Panc1 (cell line): ENCODE data around the gene KRT16. TPM values are rescaled to one million over a fixed set of nuclear protein-coding genes. Genes with fewer than 3 reads are reported as not detected.
"Not testable (repeated sequence)": the region's sequence is repeated elsewhere in the genome, so short reads cannot be mapped to it uniquely, and the experiment has no call there.

ENCODE experiments used
- ATAC-seq: fragments of 200-7000 bp; cut with Tn5 transposase; 2 replicates; pipeline ENCODE4 v1.9.1; 2020; ENCODE audit warnings: mild to moderate bottlenecking, moderate library complexity
- BruUV-seq: library from RNA; stranded (reverse); fragments of 400-500 nt; replicated peaks from 2 replicates; lab custom pipeline; 2021; lab: Mats Ljungman, UMichigan
- CTCF ChIA-PET: fragments of 300-600 bp; sonication (Branson Sonifier 250); formaldehyde crosslinking; loops from one replicate; lab custom pipeline; 2022; ENCODE audit warnings: antibody characterized with exemption; lab: Charles Lee
- POLR2A ChIA-PET: fragments of 300-600 bp; sonication (Branson Sonifier 250); formaldehyde crosslinking; loops from one replicate; lab custom pipeline; 2022; ENCODE audit warnings: antibody characterized with exemption; lab: Charles Lee
- DNase-seq: peaks from one replicate; pipeline ENCODE4 v3.0.0-alpha.2; 2010; ENCODE audit warnings: low read depth, low spot score
- H3K27ac ChIP-seq: 2 replicates; pipeline ENCODE4 v1.5.1; 2011; ENCODE audit warnings: mild to moderate bottlenecking, low read length, inconsistent platforms
- H3K27me3 ChIP-seq: fragments of 200-500 bp; sonication (Bioruptor generic); 2 replicates; pipeline ENCODE4 v1.6.0; 2014; ENCODE audit warnings: low read length, inconsistent platforms; ENCODE audit not compliant: control insufficient read depth, insufficient read depth
- H3K36me3 ChIP-seq: fragments of 200-500 bp; sonication (Bioruptor generic); 2 replicates; pipeline ENCODE4 v1.5.1; 2014; ENCODE audit warnings: inconsistent platforms, mild to moderate bottlenecking, low read length, moderate library complexity; ENCODE audit not compliant: control insufficient read depth, insufficient read depth
- H3K4me1 ChIP-seq: 2 replicates; pipeline ENCODE4 v1.5.1; 2011; ENCODE audit warnings: inconsistent platforms, mild to moderate bottlenecking, low read length, moderate library complexity; ENCODE audit not compliant: control insufficient read depth, insufficient read depth
- H3K4me3 ChIP-seq, 2 experiments: 2 replicates each; pipeline ENCODE4 v1.5.1; 2011 to 2012; ENCODE audit warnings: low read depth in 2 of 2, low read length in 2 of 2, mild to moderate bottlenecking in 2 of 2, inconsistent platforms in 1 of 2, moderate library complexity in 1 of 2
- H3K9me3 ChIP-seq: fragments of 200-500 bp; sonication (Bioruptor generic); 2 replicates; pipeline ENCODE4 v1.5.1; 2014; ENCODE audit warnings: low read depth, mild to moderate bottlenecking, inconsistent platforms, low read length, moderate library complexity; ENCODE audit not compliant: control insufficient read depth, insufficient read depth
- CTCF ChIP-seq: fragments of 450-650 bp; IDR thresholded peaks from 2 replicates; pipeline ENCODE4 v1.5.1; 2017; ENCODE audit warnings: mild to moderate bottlenecking
- POLR2AphosphoS5 ChIP-seq: IDR thresholded peaks from 2 replicates; pipeline ENCODE4 v1.6.1; 2012; ENCODE audit warnings: mild to moderate bottlenecking, low read depth, low read length, moderate library complexity
- REST ChIP-seq, 2 experiments: IDR thresholded peaks; 2 replicates each; pipeline ENCODE4 v1.6.1; 2011 to 2012; ENCODE audit warnings: low read depth in 2 of 2, control low read depth in 1 of 2, low read length in 1 of 2, mild to moderate bottlenecking in 1 of 2, moderate library complexity in 1 of 2; ENCODE audit not compliant: insufficient read depth in 1 of 2
- SIN3A ChIP-seq: IDR thresholded peaks from 2 replicates; pipeline ENCODE4 v1.6.1; 2012; ENCODE audit warnings: low read depth, mild to moderate bottlenecking, low read length, moderate library complexity, borderline replicate concordance; ENCODE audit not compliant: insufficient read depth
- TCF7L2 ChIP-seq: IDR thresholded peaks from 2 replicates; pipeline ENCODE4 v1.6.1; 2011; ENCODE audit warnings: mild to moderate bottlenecking, low read depth, low read length, inconsistent platforms
- in situ Hi-C: cut with HindIII; loops from 2 replicates; pipeline ENCODE4 v1.10.0; 2016; ENCODE audit warnings: low sequenced_read_pairs, low pct_unique_long_range_greater_than_20kb
- intact Hi-C: fragments of 100-400 bp; cut with micrococcal nuclease; formaldehyde crosslinking; loops from one replicate; pipeline ENCODE4 v1.10.0; 2022; ENCODE audit not compliant: unreplicated experiment
- total RNA-seq: library from RNA; stranded (reverse); gene quantifications from one replicate; pipeline ENCODE4 v1.2.1, GENCODE V29; 2021; ENCODE audit not compliant: unreplicated experiment

Gene KRT16
- total RNA-seq, 1 experiment from 2014 or later = 1.6 TPM

GRCh38 chr17:41615454-41615853 is 2.9 kb upstream of the KRT16 start:
- POLR2A ChIA-PET = no interaction called here
- no peak for DNase-seq
- H3K27me3 ChIP-seq = no peaks in the 10 kb centered on the region
- H3K36me3 ChIP-seq = no peaks in the 10 kb centered on the region
- peaks cover 8% of the 10 kb centered on the region for H3K4me1 ChIP-seq
- no peaks in the 10 kb centered on the region for H3K9me3 ChIP-seq
- intact Hi-C loops (no loop called here), in situ Hi-C loops (no loop called here)
- BruUV-seq = no TSS peak
- TF ChIP-seq POLR2AphosphoS5 (no peak), SIN3A (no peak), REST (IDR thresholded peaks at IDR 0.05; ENCODE audit: insufficient read depth in 1 of 2, low read depth in 2 of 2, low read length in 1 of 2) (no peak), CTCF (no peak), TCF7L2 (no peak)
- H3K27ac ChIP-seq = no peak overlapping the region
- no peak for ATAC-seq
- no peak overlapping the region for H3K4me3 ChIP-seq
- CTCF ChIA-PET = no interaction called here

- H3K36me3 ChIP-seq, H3K9me3 ChIP-seq, intact Hi-C loops, H3K27ac ChIP-seq, in situ Hi-C loops, POLR2A ChIA-PET, ATAC-seq, DNase-seq, H3K27me3 ChIP-seq, H3K4me1 ChIP-seq, CTCF ChIA-PET, BruUV-seq, H3K4me3 ChIP-seq: not testable (repeated sequence)
Measured at GRCh38 chr17:41614767-41615166, 2.2 kb upstream of the KRT16 start.

GRCh38 chr17:41614098-41614497 is 1.5 kb upstream of the KRT16 start:
- no peaks in the 10 kb centered on the region for H3K27me3 ChIP-seq
- no TSS peak for BruUV-seq
- no peak overlapping the region for H3K4me3 ChIP-seq
- no peaks in the 10 kb centered on the region for H3K9me3 ChIP-seq
- ATAC-seq = no peak
- POLR2A ChIA-PET = no interaction called here
- TF ChIP-seq REST (IDR thresholded peaks at IDR 0.05; ENCODE audit: insufficient read depth in 1 of 2, low read depth in 2 of 2, low read length in 1 of 2) = no peak
- TF ChIP-seq TCF7L2 = no peak
- no peak for TF ChIP-seq SIN3A
- no peak for TF ChIP-seq POLR2AphosphoS5
- no peak for TF ChIP-seq CTCF
- intact Hi-C loops (no loop called here), in situ Hi-C loops (no loop called here)
- CTCF ChIA-PET = no interaction called here
- H3K4me1 ChIP-seq = peaks cover 8% of the 10 kb centered on the region
- H3K27ac ChIP-seq = no peak overlapping the region
- no peaks in the 10 kb centered on the region for H3K36me3 ChIP-seq
- no peak for DNase-seq
